ENCODE data around the gene PRDX4.

Gene PRDX4

GRCh38 chrX:23705235-23705634 is 37.9 kb downstream of the PRDX4 start:
- no peak overlapping the region for H3K4me3 ChIP-seq
- no peak for DNase-seq
- H3K9me3 ChIP-seq = no peaks in the 10 kb centered on the region
- intact Hi-C loops (cut with DNase I; ENCODE audit: low total_unique reads) = no loop called here
- peaks cover 11 to 60% (median 40%) of the 10 kb centered on the region in 3 donors for H3K36me3 ChIP-seq
- no peaks in the 10 kb centered on the region for H3K27me3 ChIP-seq
- TF ChIP-seq CTCF (IDR thresholded peaks at IDR 0.05) = no peak
- no peak overlapping the region for H3K27ac ChIP-seq
- no peaks in the 10 kb centered on the region for H3K4me1 ChIP-seq

- intact Hi-C loops (cut with DNase I; ENCODE audit: low total_unique reads) = no loop called here
- Histone ChIP-seq H3K4me1 (no peaks in the 10 kb centered on the region), H3K27ac (no peak overlapping the region), H3K36me3 (peaks cover 22 to 64% (median 43%) of the 10 kb centered on the region in 3 donors), H3K4me3 (no peak overlapping the region), H3K27me3 (no peaks in the 10 kb centered on the region), H3K9me3 (no peaks in the 10 kb centered on the region)
- no peak for DNase-seq
- TF ChIP-seq CTCF (IDR thresholded peaks at IDR 0.05) = no peak
Observed at GRCh38 chrX:23720117-23720677, 52.9 kb downstream of the PRDX4 start.

GRCh38 chrX:23726191-23726590 is 58.9 kb downstream of the PRDX4 start:
- H3K4me1 ChIP-seq = no peaks in the 10 kb centered on the region
- no peak for DNase-seq
- no peak overlapping the region for H3K4me3 ChIP-seq
- peaks cover 12 to 56% (median 22%) of the 10 kb centered on the region in 3 donors for H3K36me3 ChIP-seq
- H3K27ac ChIP-seq = no peak overlapping the region
- intact Hi-C loops (cut with DNase I; ENCODE audit: low total_unique reads) = no loop called here
- H3K27me3 ChIP-seq = no peaks in the 10 kb centered on the region
- H3K9me3 ChIP-seq = no peaks in the 10 kb centered on the region
- no peak for TF ChIP-seq CTCF (IDR thresholded peaks at IDR 0.05)

GRCh38 chrX:23727206-23727605 is 59.9 kb downstream of the PRDX4 start:
- H3K27ac ChIP-seq = no peak overlapping the region
- intact Hi-C loops (cut with DNase I; ENCODE audit: low total_unique reads) = no loop called here
- DNase-seq = no peak
- H3K36me3 ChIP-seq = peaks cover 12 to 48% (median 13%) of the 10 kb centered on the region in 3 donors
- no peak for TF ChIP-seq CTCF (IDR thresholded peaks at IDR 0.05)
- no peak overlapping the region for H3K4me3 ChIP-seq
- H3K4me1 ChIP-seq = no peaks in the 10 kb centered on the region
- H3K27me3 ChIP-seq = no peaks in the 10 kb centered on the region
- no peaks in the 10 kb centered on the region for H3K9me3 ChIP-seq

- DNase-seq = no peak
- H3K27ac ChIP-seq = no peak overlapping the region
- no peak for TF ChIP-seq CTCF (IDR thresholded peaks at IDR 0.05)
- intact Hi-C loops (cut with DNase I; ENCODE audit: low total_unique reads) = no loop called here
- H3K4me3 ChIP-seq = no peak overlapping the region
- H3K36me3 ChIP-seq = peaks cover 6 to 32% (median 7%) of the 10 kb centered on the region in 3 donors
- H3K4me1 ChIP-seq = no peaks in the 10 kb centered on the region
- H3K9me3 ChIP-seq = no peaks in the 10 kb centered on the region
- H3K27me3 ChIP-seq = no peaks in the 10 kb centered on the region
Observed at GRCh38 chrX:23729214-23729613, 61.9 kb downstream of the PRDX4 start.

- Histone ChIP-seq H3K27ac (no peak overlapping the region), H3K4me3 (no peak overlapping the region), H3K36me3 (peaks cover 0 to 17% (median 0%) of the 10 kb centered on the region in 3 donors), H3K9me3 (no peaks in the 10 kb centered on the region), H3K27me3 (no peaks in the 10 kb centered on the region), H3K4me1 (peaks cover 0 to 2% (median 0%) of the 10 kb centered on the region in 4 donors)
- DNase-seq = no peak
- no peak for TF ChIP-seq CTCF (IDR thresholded peaks at IDR 0.05)
- intact Hi-C loops (cut with DNase I; ENCODE audit: low total_unique reads) = no loop called here
Observed at GRCh38 chrX:23731951-23732350, 64.7 kb downstream of the PRDX4 start.

Data from tibial artery (tissue), 4 donors.